LNCaP clone FGC (cell line): ENCODE results near the gene ARID4B.
"Not testable (repeated sequence)": the region's sequence is repeated elsewhere in the genome, so short reads cannot be mapped to it uniquely, and the experiment has no call there.

Experiments used
- DNase-seq: peaks from one replicate; pipeline ENCODE4 v3.0.0-alpha.2; 2011; ENCODE audit warnings: low read depth
- H3K4me3 ChIP-seq: 2 replicates; pipeline ENCODE4 v1.5.1; 2011; ENCODE audit warnings: mild to moderate bottlenecking, low read depth, low read length, control low read depth
- TF ChIP-seq, protein P1 (sequence below): IDR thresholded peaks from 2 replicates; pipeline ENCODE4 v1.5.1; 2012; ENCODE audit warnings: mild to moderate bottlenecking; ENCODE audit not compliant: control insufficient read depth, insufficient read depth; ENCODE audit errors: extremely low read depth

Gene ARID4B

DNA sequence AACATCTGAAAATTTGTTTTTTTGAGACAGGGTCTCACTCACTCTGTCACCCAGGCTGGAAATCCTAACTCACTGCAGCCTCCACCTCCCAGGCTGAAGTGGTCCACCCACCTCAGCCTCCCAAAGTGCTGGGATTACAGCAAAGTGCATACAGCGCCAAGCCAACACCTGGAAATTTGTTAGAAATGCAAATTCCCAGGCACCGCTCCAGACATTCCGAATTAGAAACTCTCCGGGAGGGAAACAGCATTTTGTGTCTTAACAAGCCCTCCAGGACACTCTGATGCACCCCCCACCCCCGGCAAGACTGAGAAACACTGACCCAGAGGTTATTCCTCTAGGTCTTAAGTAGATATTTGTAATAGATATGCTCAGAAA, 49.1 kb downstream of the ARID4B start:
- no peak for DNase-seq
- H3K4me3 ChIP-seq, result no peak overlapping the region
- TF ChIP-seq, protein P1, sequence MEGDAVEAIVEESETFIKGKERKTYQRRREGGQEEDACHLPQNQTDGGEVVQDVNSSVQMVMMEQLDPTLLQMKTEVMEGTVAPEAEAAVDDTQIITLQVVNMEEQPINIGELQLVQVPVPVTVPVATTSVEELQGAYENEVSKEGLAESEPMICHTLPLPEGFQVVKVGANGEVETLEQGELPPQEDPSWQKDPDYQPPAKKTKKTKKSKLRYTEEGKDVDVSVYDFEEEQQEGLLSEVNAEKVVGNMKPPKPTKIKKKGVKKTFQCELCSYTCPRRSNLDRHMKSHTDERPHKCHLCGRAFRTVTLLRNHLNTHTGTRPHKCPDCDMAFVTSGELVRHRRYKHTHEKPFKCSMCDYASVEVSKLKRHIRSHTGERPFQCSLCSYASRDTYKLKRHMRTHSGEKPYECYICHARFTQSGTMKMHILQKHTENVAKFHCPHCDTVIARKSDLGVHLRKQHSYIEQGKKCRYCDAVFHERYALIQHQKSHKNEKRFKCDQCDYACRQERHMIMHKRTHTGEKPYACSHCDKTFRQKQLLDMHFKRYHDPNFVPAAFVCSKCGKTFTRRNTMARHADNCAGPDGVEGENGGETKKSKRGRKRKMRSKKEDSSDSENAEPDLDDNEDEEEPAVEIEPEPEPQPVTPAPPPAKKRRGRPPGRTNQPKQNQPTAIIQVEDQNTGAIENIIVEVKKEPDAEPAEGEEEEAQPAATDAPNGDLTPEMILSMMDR, result no peak

GRCh38 chr1:235278233-235278914, 49.6 kb downstream of the ARID4B start:
- TF ChIP-seq, protein P1, result no peak
- H3K4me3 ChIP-seq, result no peak overlapping the region
- no peak for DNase-seq

GRCh38 chr1:235277709-235278108, 50.3 kb downstream of the ARID4B start:
- DNase-seq, result no peak
- H3K4me3 ChIP-seq, result no peak overlapping the region
- TF ChIP-seq, protein P1, result no peak

GRCh38 chr1:235275836-235276235, 52.1 kb downstream of the ARID4B start:
- no peak overlapping the region for H3K4me3 ChIP-seq
- no peak for DNase-seq
- TF ChIP-seq, protein P1, result no peak

DNA sequence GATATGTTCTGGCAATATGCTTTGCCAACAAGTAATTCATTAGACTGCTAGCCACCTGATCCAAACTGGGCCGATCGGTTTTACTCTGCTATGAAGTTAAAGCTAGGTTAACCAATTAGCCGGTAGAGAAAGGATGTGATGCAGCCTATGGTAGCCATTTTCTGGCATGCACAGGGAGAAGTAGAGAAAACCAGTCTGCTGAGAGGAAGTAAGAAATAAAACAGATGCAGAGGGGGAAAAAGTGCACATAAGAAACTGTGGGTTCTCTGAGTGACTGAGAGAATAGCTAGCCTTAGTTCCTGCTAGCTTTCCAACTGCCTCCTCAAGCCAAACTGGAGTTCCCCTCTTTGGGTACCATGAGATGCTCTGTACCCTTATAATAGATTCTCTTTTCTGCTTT, 52.8 kb downstream of the ARID4B start:
- TF ChIP-seq, protein P1, result no peak
- H3K4me3 ChIP-seq, result no peak overlapping the region
- no peak for DNase-seq

- TF ChIP-seq, protein P1, result no peak
- no peak for DNase-seq
These were observed 55.1 kb downstream of the ARID4B start for GRCh38 chr1:235272851-235273250.

DNA sequence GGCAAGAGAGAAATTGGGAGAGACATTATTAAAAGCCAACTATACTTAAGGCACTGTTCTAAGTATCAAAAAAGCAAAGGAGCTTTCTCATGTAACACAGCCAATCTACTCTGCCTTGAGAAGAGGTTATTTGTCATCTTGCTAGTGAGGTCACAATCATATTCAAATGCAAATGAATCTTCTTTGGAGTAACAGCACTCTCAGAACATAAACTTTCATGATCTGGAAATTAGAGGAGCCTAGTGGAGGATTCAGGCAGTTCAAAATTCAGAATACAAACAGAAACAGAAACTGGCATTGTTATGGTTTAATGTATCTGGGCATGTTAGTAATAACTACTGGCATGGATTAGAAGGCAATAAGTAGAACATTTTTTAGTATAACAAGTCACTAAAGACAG, 57.4 kb downstream of the ARID4B start:
- H3K4me3 ChIP-seq, result no peak overlapping the region
- no peak for DNase-seq
- TF ChIP-seq, protein P1, result no peak

More at GRCh38 chr1:235272851-235273250, 55.1 kb downstream of the ARID4B start:
- H3K4me3 ChIP-seq, result no peak overlapping the region

DNA sequence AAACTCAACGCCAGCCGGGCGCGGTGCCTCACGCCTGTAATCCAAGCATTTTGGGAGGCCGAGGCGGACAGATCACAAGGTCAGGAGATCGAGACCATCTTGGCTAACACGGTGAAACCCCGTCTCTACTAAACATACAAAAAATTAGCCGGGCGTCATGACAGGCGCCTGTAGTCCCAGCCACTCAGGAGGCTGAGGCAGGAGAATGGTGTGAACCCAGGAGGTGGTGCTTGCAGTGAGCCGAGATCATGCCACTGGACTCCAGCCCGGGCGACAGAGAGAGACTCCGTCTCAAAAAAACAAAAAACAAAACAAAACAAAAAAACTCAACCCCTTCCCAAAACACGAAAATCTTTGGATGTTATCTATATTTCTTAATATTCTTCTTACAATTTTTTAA, 58.0 kb downstream of the ARID4B start:
- H3K4me3 ChIP-seq, result not testable (repeated sequence)

More for the DNA sequence above, 58.0 kb downstream of the ARID4B start:
- not testable (repeated sequence) for DNase-seq
